NCI-H2081 treated with DMSO at 0.1 percent for 48 hours (cell line): Measurements from ENCODE around the gene MMRN2.
"Not testable (repeated sequence)": the region's sequence is repeated elsewhere in the genome, so short reads cannot be mapped to it uniquely, and the experiment has no call there.

Experiments
- DNase-seq: peaks from one replicate; lab custom pipeline; 2025; lab: John Stamatoyannopoulos, UW

The MMRN2 gene

GRCh38 chr10:86940677-86941076 lies 16.7 kb downstream of the MMRN2 start:
- DNase-seq: no peak

DNA sequence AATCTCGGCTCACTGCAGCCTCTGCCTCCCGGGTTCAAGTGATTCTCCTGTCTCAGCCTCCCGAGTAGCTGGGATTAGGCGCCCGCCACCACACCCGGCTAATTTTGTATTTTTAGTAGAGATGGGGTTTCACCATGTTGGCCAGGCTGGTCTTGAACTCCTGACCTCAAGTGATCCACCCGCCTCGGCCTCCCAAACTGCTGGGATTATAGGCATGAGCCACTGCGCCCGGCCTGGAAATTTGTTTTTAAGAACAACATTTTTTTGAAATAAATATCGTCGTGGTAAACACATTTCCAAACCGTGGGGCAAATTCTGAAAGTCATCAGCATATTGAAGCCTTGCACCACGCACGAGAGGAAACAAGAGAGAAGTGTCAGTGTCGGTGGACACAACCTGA lies 17.3 kb downstream of the MMRN2 start:
- DNase-seq: not testable (repeated sequence)

DNA sequence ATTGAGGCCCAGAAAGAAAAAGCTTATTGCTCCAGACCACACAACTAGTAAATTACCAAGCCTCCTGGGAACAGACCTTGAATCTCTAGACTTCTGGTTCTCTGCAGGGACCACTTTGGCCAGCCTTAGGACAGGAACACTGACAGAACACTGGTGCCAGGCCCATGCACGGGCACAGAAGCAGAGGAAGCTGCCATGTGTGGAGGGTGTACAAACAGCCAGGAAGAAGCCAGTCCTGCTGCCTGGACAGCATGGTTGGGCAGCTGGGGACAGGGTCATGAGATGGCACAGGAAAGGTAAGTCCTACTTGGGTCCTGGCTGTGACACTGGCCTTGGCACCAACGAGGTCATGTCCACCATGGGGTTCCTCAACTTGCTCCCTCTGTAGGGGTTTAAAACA lies 19.2 kb downstream of the MMRN2 start:
- no peak for DNase-seq

DNA sequence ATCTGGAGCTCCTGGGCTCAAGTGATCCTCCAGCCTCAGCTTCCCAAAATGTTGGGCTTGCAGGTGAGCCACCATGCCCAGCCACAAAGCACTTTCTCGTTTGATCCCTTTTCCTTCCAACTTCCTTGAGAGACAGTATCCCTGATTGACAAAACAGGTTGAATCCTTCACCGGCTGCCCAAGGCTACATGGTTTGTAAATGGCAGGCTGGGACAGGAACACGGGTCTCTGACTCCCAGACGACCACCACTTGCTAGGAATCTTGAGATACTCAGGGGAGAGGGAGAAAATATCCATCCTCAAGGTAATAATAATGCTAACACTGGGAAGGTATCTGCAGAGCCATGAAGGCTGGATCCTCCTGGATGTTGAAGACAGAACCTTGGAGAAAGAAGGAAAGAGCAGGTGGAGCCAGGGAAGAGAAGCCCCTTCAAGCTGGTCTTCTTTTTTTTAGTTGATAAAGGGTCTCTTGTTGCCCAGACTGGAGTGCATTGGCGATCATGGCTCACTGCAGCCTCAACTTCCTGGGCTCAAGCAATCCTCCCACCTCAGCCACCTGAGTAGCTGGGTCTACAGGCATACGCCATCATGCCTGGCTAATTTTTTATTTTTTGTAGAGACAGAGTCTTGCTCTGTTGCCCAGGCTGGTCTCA lies 19.8 kb downstream of the MMRN2 start:
- DNase-seq: no peak

DNA sequence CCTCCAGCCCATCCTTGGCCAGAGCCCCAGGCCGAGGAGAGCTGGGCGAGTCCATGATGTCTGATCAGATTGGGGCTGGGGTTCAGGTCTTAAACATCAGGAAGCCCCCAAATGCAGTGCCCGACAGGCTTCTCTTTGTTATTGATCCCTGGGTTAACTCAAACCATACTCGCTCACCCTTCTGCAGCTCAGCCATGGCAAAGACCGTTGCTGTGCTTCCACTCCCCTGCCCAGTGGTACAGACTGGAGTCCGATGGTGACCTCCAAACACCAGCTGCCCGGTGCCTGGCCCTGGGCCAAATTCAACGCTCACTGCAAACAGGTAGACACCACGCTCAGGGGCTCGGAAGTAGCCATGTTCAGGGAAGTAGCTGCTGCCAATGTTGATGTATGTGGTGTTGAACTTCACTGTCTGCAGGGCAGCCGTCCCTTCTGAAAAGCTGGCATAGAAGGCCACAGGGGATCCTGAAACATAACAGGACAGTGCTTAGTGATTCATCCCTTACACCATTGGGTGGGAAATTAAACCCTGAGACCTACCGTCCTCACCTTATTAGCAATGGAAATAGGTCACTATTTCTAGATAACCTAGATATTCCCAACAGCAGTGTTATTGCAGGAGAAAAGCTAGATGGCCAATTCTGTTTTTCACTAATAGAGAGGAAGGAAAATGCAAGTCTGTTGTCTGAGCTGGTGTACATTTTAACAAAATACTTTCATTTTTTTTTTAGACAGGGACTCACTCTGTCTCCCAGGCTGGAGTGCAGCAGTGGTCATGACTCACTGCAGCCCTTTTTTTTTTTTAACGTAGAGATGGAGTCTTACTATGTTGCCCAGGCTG lies 20.5 kb downstream of the MMRN2 start:
- DNase-seq: no peak

DNA sequence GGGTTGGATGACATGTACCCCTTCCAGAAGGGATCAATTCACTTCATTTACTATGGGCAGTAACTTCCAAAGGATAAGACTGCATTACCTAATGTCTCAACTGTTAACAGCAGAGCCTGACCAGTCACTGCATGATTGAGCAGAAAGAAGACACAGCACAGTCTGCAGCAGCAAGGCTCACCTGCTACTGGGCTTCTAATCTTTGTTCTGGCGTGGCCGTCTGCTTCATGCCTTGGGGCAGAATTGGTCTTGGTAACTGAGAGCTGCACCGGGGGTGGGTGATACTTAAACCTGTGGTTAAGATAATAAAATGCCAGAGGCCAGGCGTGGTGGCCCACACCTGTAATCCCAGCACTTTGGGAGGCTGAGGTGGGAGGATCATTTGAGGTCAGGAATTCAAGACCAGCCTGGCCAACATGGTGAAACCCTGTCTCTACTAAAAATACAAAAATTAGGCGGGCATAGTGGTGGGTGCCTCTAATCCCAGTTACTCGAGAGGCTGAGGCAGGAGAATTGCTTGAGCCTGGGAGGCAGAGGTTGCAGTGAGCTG lies 23.2 kb downstream of the MMRN2 start:
- DNase-seq: not testable (repeated sequence)

DNA sequence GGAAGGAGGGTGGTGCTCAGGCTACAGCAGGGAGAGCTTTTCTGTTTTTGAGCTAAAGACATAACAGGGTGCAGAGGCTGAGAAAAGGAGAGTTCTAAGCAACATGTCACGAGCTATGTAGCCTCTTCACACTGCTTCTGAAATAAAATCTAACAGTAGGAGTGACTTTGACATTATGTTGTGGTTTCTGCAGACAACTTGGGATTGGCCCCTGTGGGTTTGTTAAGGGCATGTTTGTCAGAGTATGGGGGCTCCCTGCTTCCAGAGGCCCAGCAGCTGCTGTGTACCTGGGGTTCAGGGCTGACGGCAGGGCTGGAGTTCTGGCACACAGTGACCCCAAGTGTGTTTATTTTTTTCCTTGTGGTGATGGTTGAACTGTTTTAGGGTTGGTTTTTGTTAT lies 24.7 kb downstream of the MMRN2 start:
- DNase-seq: no peak

DNA sequence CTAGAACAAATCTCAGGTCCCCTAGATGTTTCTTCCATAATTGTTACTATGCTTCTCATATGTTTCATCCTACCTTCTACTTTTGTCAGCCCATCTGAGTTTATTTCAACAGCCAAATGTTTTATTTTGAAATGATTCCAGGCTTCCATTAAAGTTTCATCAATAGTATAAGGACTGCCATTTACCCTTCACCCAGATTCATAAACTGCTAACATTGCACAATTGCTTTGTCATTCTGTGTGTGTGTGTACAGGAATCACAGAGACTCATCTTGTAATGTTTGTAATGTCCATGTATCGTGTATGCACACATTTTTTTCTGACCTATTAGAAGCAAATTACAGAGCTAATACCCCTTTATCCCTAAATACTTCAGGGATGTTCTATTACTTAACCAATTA lies 25.5 kb downstream of the MMRN2 start:
- no peak for DNase-seq

DNA sequence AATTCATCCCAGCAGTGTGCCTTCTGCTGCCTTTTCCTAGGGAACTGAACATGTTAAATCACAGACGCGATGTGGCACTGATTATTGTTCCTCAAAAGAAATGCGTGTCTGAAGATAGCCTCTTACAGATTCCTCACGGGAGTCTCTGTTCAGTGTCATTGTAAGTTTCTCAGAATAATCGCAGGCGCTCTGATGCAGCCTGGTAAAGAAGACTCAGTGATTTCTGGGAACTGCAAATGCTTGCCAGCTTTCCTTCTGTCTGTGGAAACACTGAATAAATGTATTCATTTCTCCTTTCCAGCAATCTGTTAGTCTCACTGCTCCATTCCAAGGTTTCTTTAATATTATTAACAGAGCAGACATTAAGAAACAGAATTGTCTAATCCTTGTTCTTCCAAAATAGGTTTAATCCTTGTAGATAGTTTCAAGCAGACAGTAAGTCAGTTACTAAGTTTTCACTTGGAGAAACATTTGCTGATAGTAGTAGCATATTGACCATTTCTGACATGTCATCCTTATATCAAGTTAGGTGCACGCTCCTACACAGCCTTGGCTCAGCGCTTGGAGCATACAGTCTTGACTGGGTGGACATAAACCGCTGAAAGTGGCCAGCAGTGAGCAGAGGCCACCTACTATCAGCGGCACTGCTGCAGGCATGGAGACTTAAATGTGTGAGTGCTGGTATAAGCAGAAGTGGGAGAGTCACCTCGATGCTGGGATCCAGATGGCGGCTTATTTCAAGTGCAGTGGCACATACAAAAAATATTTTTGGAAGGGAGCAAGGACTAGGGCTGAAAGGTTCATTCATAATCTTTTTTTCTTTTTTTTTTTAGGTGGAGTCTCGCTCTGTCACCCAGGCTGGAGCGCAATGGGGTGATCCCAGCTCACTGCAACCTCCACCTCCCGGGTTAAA lies 27.7 kb downstream of the MMRN2 start:
- no peak for DNase-seq

GRCh38 chr10:86922553-86922961 lies 34.9 kb downstream of the MMRN2 start:
- no peak for DNase-seq

GRCh38 chr10:86918022-86918471 lies 39.4 kb downstream of the MMRN2 start:
- DNase-seq: no peak

DNA sequence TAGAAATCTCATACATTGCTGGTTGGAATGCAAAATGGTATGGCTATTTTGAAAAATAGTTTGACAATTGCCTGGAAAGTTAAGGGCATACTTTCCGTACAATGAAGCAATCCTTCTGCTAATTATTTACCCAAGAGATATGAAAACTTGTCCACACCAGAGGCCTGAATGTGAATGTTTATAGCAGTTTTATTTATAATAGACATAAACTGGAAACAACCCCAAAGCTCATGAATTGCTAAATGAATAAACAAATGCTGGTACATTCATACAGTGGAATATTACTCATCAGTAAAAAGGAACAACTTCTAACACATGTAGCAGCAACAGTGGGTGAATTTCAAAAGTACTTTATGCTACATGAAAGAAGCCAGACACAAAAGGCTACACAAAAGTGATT lies 42.7 kb downstream of the MMRN2 start:
- no peak for DNase-seq

GRCh38 chr10:86905429-86905828 lies 52.0 kb downstream of the MMRN2 start:
- DNase-seq: no peak

DNA sequence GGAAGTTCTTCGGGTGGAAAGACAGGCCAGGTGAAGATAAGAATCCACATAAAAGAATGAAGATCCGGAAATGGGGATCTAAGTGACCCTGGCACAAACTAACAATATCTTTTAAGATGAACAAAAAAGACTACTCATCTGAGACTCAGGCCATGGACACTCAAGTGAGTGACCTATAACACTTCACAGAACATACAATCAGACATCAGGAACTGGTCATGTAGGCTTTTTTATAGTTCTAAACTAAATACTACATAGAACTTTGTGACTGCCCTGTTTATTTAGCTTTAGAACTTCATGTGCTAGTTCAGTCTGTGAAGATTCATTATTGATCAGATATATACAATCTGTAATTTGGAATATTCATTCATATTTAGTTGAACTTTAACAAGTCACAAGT lies 52.8 kb downstream of the MMRN2 start:
- DNase-seq: no peak

GRCh38 chr10:86900955-86901354 lies 56.5 kb downstream of the MMRN2 start:
- DNase-seq: no peak

- DNase-seq: no peak
Observed at GRCh38 chr10:86899670-86900276, 57.6 kb downstream of the MMRN2 start.

- no peak for DNase-seq
Observed at GRCh38 chr10:86899132-86899531, 58.3 kb downstream of the MMRN2 start.

DNA sequence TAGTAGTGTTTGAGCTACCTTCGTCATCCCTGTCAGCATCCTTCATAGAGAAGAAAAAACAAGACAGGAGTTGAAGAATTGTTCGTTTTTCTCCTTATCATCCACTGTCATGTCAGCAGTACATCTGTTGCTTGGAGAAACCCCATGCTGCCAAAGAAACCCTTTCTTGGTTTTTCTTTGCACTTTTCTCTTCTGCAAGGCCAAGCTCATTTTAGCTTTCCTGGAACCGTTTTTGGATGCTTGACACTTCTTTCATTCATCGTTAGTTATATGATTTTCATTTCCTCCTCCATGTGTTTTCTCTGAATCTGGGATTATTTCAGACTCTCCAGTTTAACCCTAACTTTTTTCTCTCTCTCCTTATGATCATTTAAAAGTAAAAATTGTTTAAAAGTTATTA lies 58.9 kb downstream of the MMRN2 start:
- no peak for DNase-seq

DNA sequence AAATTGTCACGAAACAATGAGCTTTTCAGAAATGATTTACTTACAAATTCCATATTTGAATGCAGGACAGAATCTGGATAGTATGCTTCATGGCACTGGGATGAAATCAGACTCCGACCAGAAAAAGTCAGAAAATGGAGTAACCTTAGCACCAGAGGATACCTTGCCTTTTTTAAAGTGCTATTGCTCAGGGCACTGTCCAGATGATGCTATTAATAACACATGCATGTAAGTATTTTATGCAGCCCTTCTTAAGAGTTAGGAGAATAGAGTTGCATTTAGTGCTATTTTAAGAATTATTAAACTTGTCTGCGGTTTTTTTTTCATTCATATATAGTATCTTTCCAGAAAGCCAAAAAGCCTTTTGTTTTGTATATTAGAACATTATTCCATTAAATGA lies 67.4 kb downstream of the MMRN2 start:
- no peak for DNase-seq

- DNase-seq: no peak
Observed at GRCh38 chr10:86888585-86889381, 68.6 kb downstream of the MMRN2 start.
